ENCODE measurements around the gene HLA-DRA.
A peak's percentile ranks its signal among the peaks of the same experiment; 100 is the strongest.

The HLA-DRA gene

GRCh38 chr6:32439602-32440214, at the start of gene HLA-DRA:
Gene HLA-DRA (plus strand): TSS chr6:32439887. CDS start chr6:32439951, 64 bp downstream.
- Histone ChIP-seq H3K4me3 (peak within 1 kb of the TSS; percentile 25 to 32), H3K36me3 (no peaks in the 10 kb centered on the region), H3K27me3 (peaks cover 0 to 8% of the 10 kb centered on the region in 2 donors), H3K4me1 (no peaks in the 10 kb centered on the region), H3K27ac (no peak within 1 kb of the TSS), H3K9me3 (no peaks in the 10 kb centered on the region)
- TF ChIP-seq CTCF (IDR thresholded peaks at IDR 0.05) = no peak
- no peak for DNase-seq
- intact Hi-C loops (cut with DNase I; ENCODE audit: low total_unique reads) = no loop called here

- no peak for TF ChIP-seq CTCF (IDR thresholded peaks at IDR 0.05)
- Histone ChIP-seq H3K27me3 (no peaks in the 10 kb centered on the region), H3K27ac (no peak overlapping the region), H3K9me3 (no peaks in the 10 kb centered on the region), H3K4me1 (no peaks in the 10 kb centered on the region), H3K36me3 (no peaks in the 10 kb centered on the region), H3K4me3 (no peak overlapping the region)
- intact Hi-C loops (cut with DNase I; ENCODE audit: low total_unique reads) = no loop called here
- no peak for DNase-seq
Observed at GRCh38 chr6:32391505-32391904, 48.2 kb upstream of the HLA-DRA start.

- Histone ChIP-seq H3K27ac (no peak overlapping the region), H3K36me3 (no peaks in the 10 kb centered on the region), H3K9me3 (no peaks in the 10 kb centered on the region), H3K27me3 (no peaks in the 10 kb centered on the region), H3K4me1 (no peaks in the 10 kb centered on the region), H3K4me3 (no peak overlapping the region)
- DNase-seq = peak in 1 of 2 donors; percentile 23
- no peak for TF ChIP-seq CTCF (IDR thresholded peaks at IDR 0.05)
- intact Hi-C loops (cut with DNase I; ENCODE audit: low total_unique reads) = no loop called here
Observed at GRCh38 chr6:32393665-32394420, 45.8 kb upstream of the HLA-DRA start.

- no peak overlapping the region for H3K27ac ChIP-seq
- no peaks in the 10 kb centered on the region for H3K4me1 ChIP-seq
- H3K4me3 ChIP-seq = no peak overlapping the region
- H3K9me3 ChIP-seq = no peaks in the 10 kb centered on the region
- intact Hi-C loops (cut with DNase I; ENCODE audit: low total_unique reads) = no loop called here
- H3K36me3 ChIP-seq = no peaks in the 10 kb centered on the region
- no peak for TF ChIP-seq CTCF (IDR thresholded peaks at IDR 0.05)
- H3K27me3 ChIP-seq = peaks cover 0 to 8% of the 10 kb centered on the region in 2 donors
- no peak for DNase-seq
Observed at GRCh38 chr6:32396028-32396427, 43.7 kb upstream of the HLA-DRA start.

- no peak for TF ChIP-seq CTCF (IDR thresholded peaks at IDR 0.05)
Observed at GRCh38 chr6:32397252-32397920, 42.3 kb upstream of the HLA-DRA start.

More at GRCh38 chr6:32397252-32397920, 42.3 kb upstream of the HLA-DRA start:
- Histone ChIP-seq H3K27me3 (peaks cover 0 to 15% of the 10 kb centered on the region in 2 donors), H3K4me3 (no peak overlapping the region), H3K9me3 (no peaks in the 10 kb centered on the region), H3K27ac (no peak overlapping the region), H3K4me1 (no peaks in the 10 kb centered on the region), H3K36me3 (no peaks in the 10 kb centered on the region)
- intact Hi-C loops (cut with DNase I; ENCODE audit: low total_unique reads) = no loop called here
- DNase-seq = no peak
